SK-N-MC (cell line): ENCODE data around the gene PHF20.

ENCODE experiments used
- EZH2 ChIP-seq: fragments of 200-600 bp; sonication (generic); IDR thresholded peaks from one replicate; pipeline ENCODE4 v1.6.1; 2017; ENCODE audit warnings: antibody characterized with exemption
- POLR2AphosphoS5 ChIP-seq: IDR thresholded peaks from 2 replicates; pipeline ENCODE4 v1.6.1; 2012; ENCODE audit warnings: mild to moderate bottlenecking, low read depth, low read length, borderline replicate concordance

- TF ChIP-seq EZH2 (no peak), POLR2AphosphoS5 (no peak)
Measured at GRCh38 chr20:35992713-35993335, 221.0 kb downstream of the PHF20 start.
